Inflammatory macrophage treated with lipopolysaccharide for 4 hours (primary cell): ENCODE results near the gene WDR55.
"Not testable (repeated sequence)": the region's sequence is repeated elsewhere in the genome, so short reads cannot be mapped to it uniquely, and the experiment has no call there.

Source experiments
- DNase-seq: peaks from one replicate; pipeline ENCODE4 v3.0.0-alpha.2; 2020

Gene WDR55, protein sequence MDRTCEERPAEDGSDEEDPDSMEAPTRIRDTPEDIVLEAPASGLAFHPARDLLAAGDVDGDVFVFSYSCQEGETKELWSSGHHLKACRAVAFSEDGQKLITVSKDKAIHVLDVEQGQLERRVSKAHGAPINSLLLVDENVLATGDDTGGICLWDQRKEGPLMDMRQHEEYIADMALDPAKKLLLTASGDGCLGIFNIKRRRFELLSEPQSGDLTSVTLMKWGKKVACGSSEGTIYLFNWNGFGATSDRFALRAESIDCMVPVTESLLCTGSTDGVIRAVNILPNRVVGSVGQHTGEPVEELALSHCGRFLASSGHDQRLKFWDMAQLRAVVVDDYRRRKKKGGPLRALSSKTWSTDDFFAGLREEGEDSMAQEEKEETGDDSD

GRCh38 chr5:140664359-140665119 lies at the start of gene WDR55:
Gene WDR55, plus strand, starts transcription at chr5:140664904. Its CDS starts 9 bp downstream, at chr5:140664913.
- DNase-seq, result peak; percentile 98

DNA sequence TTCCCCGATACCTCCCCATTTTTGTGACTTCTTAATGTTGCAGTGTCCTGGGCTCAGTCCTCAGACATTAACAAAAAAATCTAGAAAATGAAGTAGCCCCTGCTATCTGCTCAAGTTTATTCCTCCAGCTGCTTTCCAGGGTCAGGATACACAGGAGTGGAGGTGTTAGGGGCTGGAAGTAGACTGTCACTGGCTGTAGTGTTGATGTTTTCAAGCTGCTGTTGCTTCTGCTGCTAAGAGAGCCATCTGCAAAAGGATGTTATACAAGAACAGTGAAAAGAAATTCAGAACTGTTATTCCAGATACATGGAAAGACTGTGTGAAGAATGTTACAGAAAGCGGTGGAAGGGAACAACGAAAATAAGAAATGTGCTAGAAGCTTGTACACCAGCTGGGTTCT lies 42.4 kb upstream of the WDR55 start:
- no peak for DNase-seq

- DNase-seq, result not testable (repeated sequence)
Measured at GRCh38 chr5:140623061-140623460, 41.6 kb upstream of the WDR55 start.

DNA sequence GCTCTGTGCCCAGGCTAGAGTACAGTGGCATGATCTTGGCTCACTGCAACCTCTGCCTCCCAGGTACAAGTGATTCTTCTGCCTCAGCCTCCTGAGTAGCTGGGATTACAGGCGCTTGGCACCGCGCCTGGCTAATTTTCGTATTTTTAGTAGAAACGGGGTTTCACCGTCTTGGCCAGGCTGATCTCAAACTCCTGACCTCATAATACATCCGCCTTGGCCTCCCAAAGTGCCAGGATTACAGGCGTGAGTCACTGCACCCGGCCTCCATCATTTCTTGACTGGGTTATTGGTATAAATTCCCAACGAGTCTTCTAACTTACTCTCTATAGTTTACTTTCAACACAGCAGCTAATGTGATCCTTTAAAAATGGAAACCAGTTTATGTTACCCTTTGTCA lies 39.8 kb upstream of the WDR55 start:
- not testable (repeated sequence) for DNase-seq

DNA sequence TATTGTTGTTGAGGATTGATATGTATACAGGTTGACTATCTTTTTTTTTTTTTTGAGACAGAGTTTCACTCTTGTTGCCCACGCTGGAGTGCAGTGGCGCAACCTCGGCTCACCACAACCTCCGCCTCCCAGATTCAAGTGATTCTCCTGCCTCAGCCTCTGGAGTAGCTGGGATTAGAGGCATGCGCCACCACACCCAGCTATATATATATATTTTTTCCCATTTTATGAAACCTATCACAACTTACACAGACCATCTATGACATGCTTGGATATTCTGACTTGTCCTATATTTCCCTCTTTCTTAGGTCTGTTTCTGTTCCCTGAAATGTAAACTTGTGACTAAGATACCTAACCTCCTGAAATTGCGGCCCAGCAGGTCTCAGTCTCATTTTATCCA lies 36.7 kb upstream of the WDR55 start:
- no peak for DNase-seq

DNA sequence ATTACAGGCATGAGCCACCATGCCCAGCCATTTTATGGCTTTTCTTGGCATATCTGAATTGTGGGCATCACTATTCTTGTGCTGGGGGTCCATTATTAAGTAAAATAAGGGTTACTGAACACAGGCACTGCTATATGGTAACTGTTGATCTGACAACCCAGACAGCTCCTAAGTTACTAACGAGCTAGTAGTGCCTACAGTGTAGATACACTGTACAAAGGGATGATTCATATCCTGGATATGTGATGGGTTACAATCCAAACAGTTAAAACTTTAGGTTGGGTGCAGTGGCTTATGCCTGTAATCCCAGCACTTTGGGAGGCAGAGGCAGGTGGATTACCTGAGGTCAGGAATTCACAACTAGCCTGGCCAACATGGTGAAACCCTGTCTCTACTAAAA lies 36.0 kb upstream of the WDR55 start:
- DNase-seq, result no peak

DNA sequence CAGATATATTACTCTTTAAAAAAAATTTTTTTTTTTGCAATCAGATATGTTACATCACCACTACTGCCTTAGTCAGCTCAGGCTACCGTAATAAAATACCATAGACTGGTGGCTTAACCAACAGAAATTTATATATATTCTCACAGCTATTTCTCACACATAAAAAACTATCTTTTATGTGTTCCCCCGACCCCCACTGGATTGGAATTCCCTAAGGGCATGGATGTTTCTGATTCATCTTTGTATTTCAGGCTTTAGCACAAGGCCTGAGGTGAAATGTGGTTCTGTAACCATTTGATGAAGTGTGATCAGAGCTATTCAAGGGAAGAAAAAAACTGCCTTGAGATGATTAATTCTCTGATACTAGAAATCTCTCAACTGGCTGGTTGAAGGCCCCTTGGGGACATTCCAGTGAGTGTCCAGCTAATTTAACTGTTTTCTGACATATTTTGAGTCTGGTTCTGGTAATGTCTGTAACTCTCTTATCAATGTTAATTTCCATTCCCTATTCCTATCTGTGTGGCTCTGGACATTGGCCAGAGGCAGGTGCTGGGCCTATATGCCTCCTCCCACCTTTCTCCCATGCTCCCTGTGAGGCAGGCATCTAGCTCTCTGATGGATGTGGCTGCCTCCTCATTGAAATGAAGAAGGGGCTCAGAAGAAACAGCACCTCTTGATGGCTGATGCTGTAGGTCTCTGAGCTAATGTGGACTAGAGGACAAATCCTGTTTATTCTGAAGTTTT lies 34.2 kb upstream of the WDR55 start:
- peak; percentile 67 for DNase-seq

- peak; percentile 94 for DNase-seq
Measured at GRCh38 chr5:140631036-140631417, 33.7 kb upstream of the WDR55 start.

DNA sequence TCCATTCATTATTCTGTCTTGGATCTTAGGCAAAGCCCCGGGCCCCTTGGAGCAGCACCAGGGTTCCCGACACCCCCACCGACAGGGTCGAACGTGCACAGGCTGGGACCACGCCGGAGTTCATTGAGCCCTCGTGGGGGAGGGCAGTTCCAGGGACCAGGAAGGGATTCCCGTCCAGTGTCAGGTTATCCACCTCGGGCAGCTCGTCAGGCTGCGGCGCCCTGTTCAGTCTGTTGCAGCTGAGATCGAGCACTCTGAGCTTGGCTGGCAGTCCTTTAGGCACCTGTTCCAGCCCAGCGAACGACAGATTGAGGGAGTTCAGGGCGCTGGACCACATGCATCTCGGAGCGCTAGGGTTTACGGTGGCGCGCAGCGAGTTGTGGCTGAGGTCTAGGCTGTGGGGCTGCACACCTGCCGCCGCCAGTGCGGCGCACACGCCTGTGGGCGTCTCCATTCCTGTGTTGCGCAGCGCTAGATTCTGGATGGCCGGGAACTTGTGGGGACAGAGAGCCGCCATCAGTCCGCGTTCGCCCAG lies 32.8 kb upstream of the WDR55 start:
- no peak for DNase-seq

DNA sequence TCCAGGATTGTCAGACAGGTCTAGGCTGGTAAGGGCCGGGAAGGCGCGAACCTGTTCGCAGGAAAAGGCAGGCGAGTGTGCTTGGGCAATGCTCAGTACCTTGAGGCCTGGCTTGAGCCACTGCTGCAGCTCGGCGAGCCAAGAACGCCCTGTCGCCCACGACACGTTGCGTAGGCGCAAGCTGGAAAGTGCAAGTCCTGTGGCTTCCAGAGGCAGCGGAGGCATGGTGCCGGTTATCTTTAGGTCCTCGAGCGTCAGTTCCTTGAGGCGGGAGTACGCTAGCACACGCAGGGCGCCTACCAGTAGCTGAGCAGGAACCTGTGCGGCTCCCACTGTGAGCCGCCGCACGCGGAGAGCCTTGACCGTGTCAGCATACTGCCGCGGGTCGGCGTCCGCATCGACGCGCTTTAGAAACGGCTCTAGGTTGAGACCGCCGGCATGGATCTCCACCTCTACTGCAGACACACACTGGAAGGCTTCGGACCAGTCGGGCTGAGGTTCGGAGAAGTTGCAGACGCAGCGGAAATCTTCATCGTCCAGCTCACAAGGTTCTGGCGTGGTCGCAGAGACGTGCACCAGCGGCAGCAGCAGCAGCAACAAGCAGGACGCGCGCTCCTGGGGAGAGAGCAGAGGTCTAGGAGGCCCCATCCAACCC lies 32.2 kb upstream of the WDR55 start:
- DNase-seq, result peak; percentile 85

- DNase-seq, result peak; percentile 91
Measured at GRCh38 chr5:140633021-140633471, 31.7 kb upstream of the WDR55 start, which contains the start of gene CD14. Gene CD14, minus strand, starts transcription at chr5:140633175. Its CDS starts 104 bp downstream, at chr5:140633071.

GRCh38 chr5:140633501-140633900 lies 31.2 kb upstream of the WDR55 start:
- DNase-seq, result peak; percentile 84

DNA sequence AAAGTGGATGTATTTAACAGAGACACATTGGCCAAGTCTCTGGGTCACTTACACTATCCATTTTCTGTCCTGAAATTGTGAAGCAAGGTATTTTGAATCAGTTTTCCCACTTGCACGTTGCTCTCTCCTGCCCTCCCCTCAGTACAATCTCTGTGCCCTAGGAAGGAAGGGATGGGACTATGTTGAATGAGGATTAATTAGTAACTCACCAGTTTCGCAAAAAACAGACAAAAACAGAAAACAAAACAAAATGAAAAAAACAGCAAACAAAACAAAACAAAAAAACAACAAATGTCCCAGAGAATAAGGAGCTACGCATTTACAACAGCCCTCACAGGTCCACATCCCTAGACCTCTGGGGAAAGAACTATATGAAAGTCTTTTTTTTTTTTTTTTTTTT lies 30.6 kb upstream of the WDR55 start:
- no peak for DNase-seq

- no peak for DNase-seq
Measured at GRCh38 chr5:140635291-140636257, 29.1 kb upstream of the WDR55 start.

GRCh38 chr5:140637371-140638100 lies 27.2 kb upstream of the WDR55 start:
- peak; percentile 37 for DNase-seq

DNA sequence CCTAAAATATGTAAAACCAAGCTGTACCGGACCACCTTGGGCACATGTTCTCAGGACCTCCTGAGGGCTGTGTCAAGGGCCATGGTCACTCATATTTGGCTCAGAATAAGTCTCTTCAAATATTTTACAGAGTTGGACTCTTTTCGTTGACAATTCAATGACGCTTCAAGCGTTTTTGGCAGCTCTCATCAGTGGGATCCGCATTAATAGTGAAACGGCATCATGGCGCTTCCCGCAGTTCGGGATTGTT lies 25.9 kb upstream of the WDR55 start:
- DNase-seq, result not testable (repeated sequence)

GRCh38 chr5:140639148-140639981 lies 25.3 kb upstream of the WDR55 start, which contains the start of gene TMCO6:
Gene TMCO6, plus strand, starts transcription at chr5:140639451. Its CDS starts 77 bp downstream, at chr5:140639528.
- peak; percentile 99 for DNase-seq

DNA sequence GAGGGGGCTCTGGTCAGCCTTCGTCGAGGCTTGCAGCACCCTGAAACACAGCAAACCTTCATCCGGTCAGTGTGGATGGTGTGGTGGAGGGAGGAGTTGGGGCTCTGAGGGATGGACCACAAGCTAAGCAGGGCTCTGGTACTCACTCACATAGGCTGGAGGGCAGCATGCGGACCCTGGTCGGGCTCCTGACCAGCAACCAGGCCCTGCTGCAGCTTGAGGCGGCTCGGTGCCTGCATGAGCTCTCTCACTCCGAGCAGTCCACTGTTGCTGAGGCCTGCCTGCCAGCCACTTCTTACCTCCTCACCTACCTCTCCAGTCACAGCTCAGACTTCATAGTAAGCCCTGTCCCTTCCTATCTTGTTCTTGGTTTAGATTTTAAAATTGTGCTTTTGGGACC lies 23.0 kb upstream of the WDR55 start:
- no peak for DNase-seq

GRCh38 chr5:140642718-140643117 lies 22.0 kb upstream of the WDR55 start:
- DNase-seq, result no peak

DNA sequence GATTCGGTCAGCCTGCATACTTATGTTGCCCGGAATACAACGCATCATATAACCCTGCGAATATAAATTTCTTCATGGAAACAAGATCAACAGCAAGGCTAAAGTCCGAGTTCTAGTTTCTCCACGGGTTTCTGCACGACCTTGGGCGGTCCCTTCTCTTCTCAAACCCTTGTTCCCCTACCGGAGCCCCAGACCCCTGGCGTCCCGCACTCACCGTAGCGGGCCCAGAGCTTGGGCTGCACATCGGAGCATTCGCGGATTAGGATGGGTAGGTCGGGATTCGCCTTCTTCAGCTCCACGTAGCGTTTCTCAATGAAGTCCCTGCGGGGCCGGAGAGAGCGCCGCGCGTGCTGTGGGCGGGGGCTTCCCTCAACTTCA lies 17.7 kb upstream of the WDR55 start:
- DNase-seq, result no peak
